Measurements from ENCODE around the gene TTLL11.

DNA sequence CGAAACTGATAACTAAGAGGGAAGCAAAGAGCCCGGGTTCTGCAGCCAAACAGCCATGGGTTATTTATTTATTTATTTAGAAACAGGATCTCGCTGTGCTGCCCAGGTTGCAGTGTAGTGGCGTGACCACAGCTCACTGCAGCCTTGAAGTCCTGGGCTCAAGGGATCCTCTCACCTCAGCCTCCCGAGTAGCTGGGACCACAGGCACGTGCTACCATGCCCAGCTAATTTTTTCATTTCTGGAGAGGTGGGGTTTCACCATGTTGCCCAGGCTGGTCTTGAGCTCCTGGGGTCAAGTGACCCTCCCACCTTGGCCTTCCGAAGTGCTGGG lies 42.4 kb upstream of the TTLL11 start:
- TF ChIP-seq, protein P1, sequence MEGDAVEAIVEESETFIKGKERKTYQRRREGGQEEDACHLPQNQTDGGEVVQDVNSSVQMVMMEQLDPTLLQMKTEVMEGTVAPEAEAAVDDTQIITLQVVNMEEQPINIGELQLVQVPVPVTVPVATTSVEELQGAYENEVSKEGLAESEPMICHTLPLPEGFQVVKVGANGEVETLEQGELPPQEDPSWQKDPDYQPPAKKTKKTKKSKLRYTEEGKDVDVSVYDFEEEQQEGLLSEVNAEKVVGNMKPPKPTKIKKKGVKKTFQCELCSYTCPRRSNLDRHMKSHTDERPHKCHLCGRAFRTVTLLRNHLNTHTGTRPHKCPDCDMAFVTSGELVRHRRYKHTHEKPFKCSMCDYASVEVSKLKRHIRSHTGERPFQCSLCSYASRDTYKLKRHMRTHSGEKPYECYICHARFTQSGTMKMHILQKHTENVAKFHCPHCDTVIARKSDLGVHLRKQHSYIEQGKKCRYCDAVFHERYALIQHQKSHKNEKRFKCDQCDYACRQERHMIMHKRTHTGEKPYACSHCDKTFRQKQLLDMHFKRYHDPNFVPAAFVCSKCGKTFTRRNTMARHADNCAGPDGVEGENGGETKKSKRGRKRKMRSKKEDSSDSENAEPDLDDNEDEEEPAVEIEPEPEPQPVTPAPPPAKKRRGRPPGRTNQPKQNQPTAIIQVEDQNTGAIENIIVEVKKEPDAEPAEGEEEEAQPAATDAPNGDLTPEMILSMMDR (conservative IDR thresholded peaks at IDR 0.05; ENCODE audit: low read depth, low read length) = no peak
- no peak for TF ChIP-seq EZH2 (IDR thresholded peaks at IDR 0.05; ENCODE audit: low read length, unreplicated experiment)
- no peak for TF ChIP-seq EZH2phosphoT487 (IDR thresholded peaks at IDR 0.05; ENCODE audit: borderline replicate concordance, low read length)
